Breast epithelium (tissue), 4 donors: ENCODE measurements around the gene TMEM163. TPM values are rescaled to one million over a fixed set of nuclear protein-coding genes. Genes with fewer than 3 reads are reported as not detected.
A peak's percentile ranks its signal among the peaks of the same experiment; 100 is the strongest.

Experiments
- DNase-seq, 2 donors: peaks; one replicate each; pipeline ENCODE4 v3.0.0-alpha.2; 2019; ENCODE audit warnings: low spot score in 2 of 2
- H3K27ac ChIP-seq, 2 donors: fragments of 200-600 bp; sonication (generic) in 1 of 2; one replicate each; pipeline ENCODE4 v1.5.1; 2016 to 2019; ENCODE audit warnings: mild to moderate bottlenecking in 1 of 2
- H3K27me3 ChIP-seq, 2 donors: fragments of 200-600 bp; sonication (generic) in 1 of 2; one replicate each; pipeline versions ENCODE4 v1.5.1 to v1.6.0; 2017 to 2019; ENCODE audit warnings: control low read depth in 1 of 2, mild to moderate bottlenecking in 1 of 2
- H3K36me3 ChIP-seq: fragments of 200-600 bp; one replicate; pipeline ENCODE4 v1.5.1; 2019
- H3K4me1 ChIP-seq, 2 donors: fragments of 200-600 bp; sonication (generic); one replicate each; pipeline ENCODE4 v1.5.1; 2016 to 2019; ENCODE audit warnings: control low read depth in 1 of 2
- H3K4me3 ChIP-seq, 3 donors: fragments of 200-600 bp; sonication (generic); 1 replicate in 2 of 3; 2 replicates in 1 of 3; pipeline ENCODE4 v1.5.1; 2016 to 2019; ENCODE audit warnings: mild to moderate bottlenecking in 3 of 3, moderate library complexity in 2 of 3
- H3K9me3 ChIP-seq, 2 donors: fragments of 200-600 bp; sonication (generic) in 1 of 2; one replicate each; pipeline ENCODE4 v1.5.1; 2016 to 2019; ENCODE audit warnings: control low read depth in 1 of 2
- CTCF ChIP-seq, 3 donors: fragments of 450-650 bp; IDR thresholded peaks; one replicate each; pipeline ENCODE4 v1.5.1; 2016 to 2017; ENCODE audit warnings: antibody characterized with exemption in 3 of 3, mild to moderate bottlenecking in 3 of 3, moderate library complexity in 3 of 3
- POLR2A ChIP-seq: fragments of 450-650 bp; IDR thresholded peaks from one replicate; pipeline ENCODE4 v1.6.1; 2016; ENCODE audit warnings: antibody characterized with exemption, mild to moderate bottlenecking, moderate library complexity
- POLR2AphosphoS5 ChIP-seq, 3 donors: sonication (generic); formaldehyde crosslinking; IDR thresholded peaks; one replicate each; pipeline ENCODE4 v1.6.1; 2017; ENCODE audit warnings: antibody characterized with exemption in 3 of 3
- intact Hi-C: fragments of 100-400 bp; cut with DNase I; formaldehyde crosslinking; loops from one replicate; pipeline ENCODE4 v1.15.1; 2023; ENCODE audit warnings: low total_unique reads
- total RNA-seq, 3 donors: library from RNA; depleted of rRNA; stranded (reverse); fragments of >200 nt; gene quantifications; one replicate each; pipeline ENCODE4 v1.1.0, GENCODE V29; 2016

Gene TMEM163
- total RNA-seq, 3 donors from 2014 or later, result 0.32 to 1.5 (median 0.66) TPM

GRCh38 chr2:134712299-134712698 lies 6.5 kb downstream of the TMEM163 start:
- Histone ChIP-seq H3K4me1 (no peaks in the 10 kb centered on the region), H3K27ac (no peak overlapping the region), H3K4me3 (no peak overlapping the region), H3K36me3 (no peaks in the 10 kb centered on the region), H3K27me3 (peaks cover 0 to 10% of the 10 kb centered on the region in 2 donors), H3K9me3 (no peaks in the 10 kb centered on the region)
- TF ChIP-seq CTCF (IDR thresholded peaks at IDR 0.05) (no peak), POLR2AphosphoS5 (IDR thresholded peaks at IDR 0.05) (no peak), POLR2A (no peak)
- intact Hi-C loops, result loop anchor here (5.0 kb wide), 1 partner anchor 730 kb away; no protein-coding TSS in a partner anchor
- DNase-seq, result no peak

GRCh38 chr2:134711692-134712091 lies 7.1 kb downstream of the TMEM163 start:
- no peak for DNase-seq
- Histone ChIP-seq H3K4me1 (no peaks in the 10 kb centered on the region), H3K27ac (no peak overlapping the region), H3K27me3 (peaks cover 0 to 4% of the 10 kb centered on the region in 2 donors), H3K9me3 (no peaks in the 10 kb centered on the region), H3K36me3 (no peaks in the 10 kb centered on the region), H3K4me3 (no peak overlapping the region)
- TF ChIP-seq POLR2AphosphoS5 (IDR thresholded peaks at IDR 0.05), result no peak
- no peak for TF ChIP-seq CTCF (IDR thresholded peaks at IDR 0.05)
- no peak for TF ChIP-seq POLR2A
- intact Hi-C loops, result loop anchor here (5.0 kb wide), 1 partner anchor 729 kb away; no protein-coding TSS in a partner anchor

GRCh38 chr2:134707330-134707676 lies 11.5 kb downstream of the TMEM163 start:
- Histone ChIP-seq H3K27ac (peak overlapping the region in 1 of 2 donors; percentile 8), H3K27me3 (no peaks in the 10 kb centered on the region), H3K4me3 (peak overlapping the region in 1 of 3 donors; percentile 29), H3K9me3 (no peaks in the 10 kb centered on the region), H3K4me1 (no peaks in the 10 kb centered on the region), H3K36me3 (no peaks in the 10 kb centered on the region)
- TF ChIP-seq POLR2AphosphoS5 (IDR thresholded peaks at IDR 0.05), result no peak
- no peak for TF ChIP-seq CTCF (IDR thresholded peaks at IDR 0.05)
- no peak for TF ChIP-seq POLR2A
- DNase-seq, result no peak
- intact Hi-C loops, result no loop called here

DNA sequence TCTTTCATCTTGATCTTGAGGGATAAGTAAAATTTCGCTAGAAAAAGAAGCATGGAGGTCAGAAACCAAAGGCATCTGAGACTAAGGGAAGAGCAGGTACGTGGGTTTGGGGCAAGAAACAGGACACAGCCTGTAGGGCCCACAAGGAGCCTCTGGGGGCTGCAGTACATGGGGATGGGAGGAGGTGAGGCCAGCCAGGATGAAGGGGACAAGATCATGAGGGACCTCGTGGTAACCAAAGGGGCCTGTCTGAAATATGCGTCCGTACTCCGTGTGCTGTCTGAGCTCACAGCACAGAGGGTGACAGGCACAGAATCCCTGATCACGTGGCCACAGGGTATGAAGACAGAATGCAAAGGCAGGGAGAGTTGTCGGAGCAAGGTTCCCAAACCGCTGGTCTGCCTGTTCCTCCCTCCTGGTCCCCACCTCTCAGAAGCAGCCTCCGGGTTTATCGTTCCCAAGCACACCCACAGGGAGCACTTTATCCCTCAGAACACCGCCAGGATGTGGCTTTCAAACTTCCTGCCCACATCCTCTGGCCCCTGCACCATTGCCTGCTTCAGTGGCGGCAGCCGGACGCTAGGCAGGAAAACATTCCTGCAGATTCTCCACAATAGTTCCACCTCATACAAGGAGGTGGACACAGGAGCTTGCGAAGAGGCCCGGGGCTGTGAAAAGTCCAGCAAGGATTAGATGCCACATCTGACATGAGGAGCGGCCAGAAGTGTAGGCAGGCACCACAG lies 12.0 kb downstream of the TMEM163 start:
- peak overlapping the region in 2 of 3 donors; percentile 29 to 58 for H3K4me3 ChIP-seq
- peak overlapping the region; percentile 12 to 65 for H3K27ac ChIP-seq
- H3K9me3 ChIP-seq, result no peaks in the 10 kb centered on the region
- intact Hi-C loops, result no loop called here
- peak in 1 of 2 donors; percentile 50 for DNase-seq
- no peak for TF ChIP-seq POLR2AphosphoS5 (IDR thresholded peaks at IDR 0.05)
- TF ChIP-seq CTCF (IDR thresholded peaks at IDR 0.05), result peak in 1 of 3 donors; percentile 25
- TF ChIP-seq POLR2A, result no peak
- no peaks in the 10 kb centered on the region for H3K36me3 ChIP-seq
- no peaks in the 10 kb centered on the region for H3K27me3 ChIP-seq
- no peaks in the 10 kb centered on the region for H3K4me1 ChIP-seq

DNA sequence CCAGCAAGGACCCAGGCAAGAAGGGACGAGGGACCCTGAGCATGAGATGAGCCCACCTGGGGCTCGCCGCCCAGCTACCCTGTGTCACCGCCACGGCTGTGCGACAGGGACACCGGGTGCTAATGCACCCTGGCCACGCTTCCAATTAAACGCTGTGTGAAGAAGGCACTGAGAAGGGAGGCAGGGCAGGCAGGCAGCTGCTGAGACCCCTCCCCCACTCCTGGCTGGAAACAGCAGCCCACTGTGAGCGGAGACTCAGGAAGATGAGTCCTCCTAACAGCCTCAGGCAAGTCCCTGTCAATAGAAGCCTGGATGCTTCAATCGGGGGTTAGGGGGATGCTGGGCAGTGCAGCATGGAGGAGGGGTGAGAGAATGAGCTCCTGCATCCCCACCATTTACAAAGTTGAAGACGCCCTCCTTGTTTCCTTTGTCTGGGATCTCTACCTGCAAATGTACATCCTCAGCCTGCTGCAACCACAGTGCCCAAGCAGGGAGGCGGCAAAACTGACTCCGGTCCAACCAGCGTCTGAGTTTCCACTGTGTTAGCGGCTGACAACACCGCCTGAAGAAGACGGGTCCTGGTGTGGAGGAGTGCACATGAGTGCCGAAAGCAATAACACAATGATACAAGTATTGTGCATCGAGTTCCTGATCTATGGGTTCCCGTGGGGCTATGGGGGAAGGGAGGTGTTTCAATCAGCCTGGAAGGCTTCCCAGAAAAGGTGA lies 12.8 kb downstream of the TMEM163 start:
- Histone ChIP-seq H3K36me3 (no peaks in the 10 kb centered on the region), H3K4me3 (peak overlapping the region in 2 of 3 donors; percentile 29 to 58), H3K27me3 (no peaks in the 10 kb centered on the region), H3K9me3 (no peaks in the 10 kb centered on the region), H3K4me1 (no peaks in the 10 kb centered on the region), H3K27ac (peak overlapping the region; percentile 12 to 65)
- no peak for DNase-seq
- intact Hi-C loops, result no loop called here
- no peak for TF ChIP-seq CTCF (IDR thresholded peaks at IDR 0.05)
- TF ChIP-seq POLR2A, result no peak
- TF ChIP-seq POLR2AphosphoS5 (IDR thresholded peaks at IDR 0.05), result no peak
